OCI-LY7 (cell line): ENCODE results near the gene FGFBP3.

ENCODE experiments used
- EZH2phosphoT487 ChIP-seq: fragments of 200-600 bp; sonication (generic); IDR thresholded peaks from 2 replicates; pipeline ENCODE4 v1.6.1; 2018; ENCODE audit warnings: low read depth, borderline replicate concordance, mild to moderate bottlenecking, mixed run types, antibody characterized with exemption, low read length, moderate library complexity, mixed read lengths
- TF ChIP-seq, protein P1 (sequence below): fragments of 200-600 bp; sonication (generic); conservative IDR thresholded peaks from 2 replicates; pipeline ENCODE4 v1.5.1; 2014; ENCODE audit warnings: mild to moderate bottlenecking, antibody characterized with exemption, low read length, moderate library complexity, mixed read lengths

DNA sequence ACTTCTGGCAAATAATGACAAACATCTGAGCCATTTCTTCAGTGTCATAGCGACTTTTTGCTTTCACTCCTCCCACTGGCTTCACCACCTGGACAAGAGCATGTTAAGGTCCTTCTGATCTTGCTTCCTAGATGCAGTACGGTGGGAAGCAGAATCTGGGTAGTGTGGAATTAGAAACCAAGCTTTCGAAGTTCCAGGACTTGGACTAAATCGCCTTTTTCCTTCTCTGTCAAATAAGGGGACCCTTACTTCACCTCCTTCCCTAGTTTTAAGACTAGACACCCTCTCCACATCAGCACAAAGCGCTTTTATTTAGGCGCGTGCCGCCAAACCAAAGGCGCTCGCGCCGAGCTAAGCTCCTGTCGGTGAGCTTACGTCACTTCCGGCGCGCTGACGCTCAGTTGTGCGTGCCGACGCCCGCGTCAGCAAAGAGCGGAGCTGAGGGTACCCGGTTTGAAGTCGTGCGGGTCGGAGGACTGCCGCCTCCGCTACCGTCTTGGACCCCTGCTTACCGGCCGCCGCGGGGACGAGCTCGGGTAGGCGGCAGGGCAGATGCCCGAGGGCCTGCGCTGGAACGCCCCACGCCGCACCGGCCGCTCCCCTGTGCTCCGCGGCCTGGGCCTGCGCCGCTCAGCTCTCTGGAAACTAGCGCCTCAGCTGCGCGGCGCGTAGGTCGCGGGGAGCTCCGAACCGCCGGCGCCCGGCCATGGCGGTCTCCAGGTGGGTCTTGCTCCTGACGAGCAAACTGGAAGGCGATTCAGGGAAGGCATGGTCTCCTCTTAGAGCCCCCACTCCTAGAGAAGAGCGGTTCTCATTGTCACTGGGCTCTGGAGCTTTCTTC is 14.3 kb upstream of the FGFBP3 start, which contains the start of gene BTAF1:
- TF ChIP-seq, protein P1, sequence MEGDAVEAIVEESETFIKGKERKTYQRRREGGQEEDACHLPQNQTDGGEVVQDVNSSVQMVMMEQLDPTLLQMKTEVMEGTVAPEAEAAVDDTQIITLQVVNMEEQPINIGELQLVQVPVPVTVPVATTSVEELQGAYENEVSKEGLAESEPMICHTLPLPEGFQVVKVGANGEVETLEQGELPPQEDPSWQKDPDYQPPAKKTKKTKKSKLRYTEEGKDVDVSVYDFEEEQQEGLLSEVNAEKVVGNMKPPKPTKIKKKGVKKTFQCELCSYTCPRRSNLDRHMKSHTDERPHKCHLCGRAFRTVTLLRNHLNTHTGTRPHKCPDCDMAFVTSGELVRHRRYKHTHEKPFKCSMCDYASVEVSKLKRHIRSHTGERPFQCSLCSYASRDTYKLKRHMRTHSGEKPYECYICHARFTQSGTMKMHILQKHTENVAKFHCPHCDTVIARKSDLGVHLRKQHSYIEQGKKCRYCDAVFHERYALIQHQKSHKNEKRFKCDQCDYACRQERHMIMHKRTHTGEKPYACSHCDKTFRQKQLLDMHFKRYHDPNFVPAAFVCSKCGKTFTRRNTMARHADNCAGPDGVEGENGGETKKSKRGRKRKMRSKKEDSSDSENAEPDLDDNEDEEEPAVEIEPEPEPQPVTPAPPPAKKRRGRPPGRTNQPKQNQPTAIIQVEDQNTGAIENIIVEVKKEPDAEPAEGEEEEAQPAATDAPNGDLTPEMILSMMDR = no peak
- no peak for TF ChIP-seq EZH2phosphoT487
